Gastrocnemius medialis (tissue), 4 donors: Measurements from ENCODE around the gene YIF1A. TPM values are rescaled to one million over a fixed set of nuclear protein-coding genes. Genes with fewer than 3 reads are reported as not detected.

Experiments used
- ATAC-seq, 2 donors: fragments of 150-250 bp; one replicate each; pipeline ENCODE4 v1.9.1; 2016
- DNase-seq, 2 donors: peaks; one replicate each; pipeline ENCODE4 v3.0.0-alpha.2; 2019
- H3K27ac ChIP-seq, 4 donors: fragments of 200-600 bp; sonication (generic); 1 replicate in 1 of 4; 2 replicates in 3 of 4; pipeline ENCODE4 v1.5.1; 2016 to 2018; ENCODE audit warnings: mild to moderate bottlenecking in 2 of 4, moderate library complexity in 1 of 4
- H3K27me3 ChIP-seq, 3 donors: fragments of 200-600 bp; sonication (generic) in 2 of 3; 1 replicate in 1 of 3; 2 replicates in 2 of 3; pipeline versions ENCODE4 v1.5.1 to v1.6.0; 2016 to 2019; ENCODE audit warnings: mild to moderate bottlenecking in 1 of 3, moderate library complexity in 1 of 3
- H3K36me3 ChIP-seq, 2 donors: fragments of 200-600 bp; sonication (generic) in 1 of 2; one replicate each; pipeline ENCODE4 v1.5.1; 2017 to 2018
- H3K4me1 ChIP-seq, 2 donors: fragments of 200-600 bp; sonication (generic) in 1 of 2; one replicate each; pipeline ENCODE4 v1.5.1; 2016 to 2017; ENCODE audit warnings: mild to moderate bottlenecking in 2 of 2
- H3K4me3 ChIP-seq, 4 donors: fragments of 200-600 bp; sonication (generic) in 3 of 4; 1 replicate in 1 of 4; 2 replicates in 3 of 4; pipeline ENCODE4 v1.5.1; 2016 to 2019; ENCODE audit warnings: mild to moderate bottlenecking in 2 of 4
- H3K9me3 ChIP-seq, 3 donors: fragments of 200-600 bp; sonication (generic) in 2 of 3; 1 replicate in 1 of 3; 2 replicates in 2 of 3; pipeline ENCODE4 v1.5.1; 2016 to 2019
- CTCF ChIP-seq, 5 experiments: fragments of 450-650 bp in 3 of 5; fragments of 200-600 bp in 2 of 5; sonication (generic) in 2 of 5; IDR thresholded peaks in 4 of 5; conservative IDR thresholded peaks in 1 of 5; 1 replicate in 4 of 5; 2 replicates in 1 of 5; pipeline ENCODE4 v1.5.1; 2016 to 2019; ENCODE audit warnings: antibody characterized with exemption in 5 of 5, mild to moderate bottlenecking in 3 of 5, moderate library complexity in 3 of 5
- POLR2A ChIP-seq, 2 donors: fragments of 450-650 bp; IDR thresholded peaks; one replicate each; pipeline ENCODE4 v1.6.1; 2017; ENCODE audit warnings: antibody characterized with exemption in 2 of 2, mild to moderate bottlenecking in 2 of 2, moderate library complexity in 2 of 2
- in situ Hi-C, 4 donors: fragments of 200-750 bp; cut with MboI; loops; one replicate each; pipeline versions ENCODE4 v1.15.0 to v1.8.0; 2017; ENCODE audit warnings: low sequenced_read_pairs in 4 of 4
- intact Hi-C: fragments of 100-400 bp; cut with DNase I; formaldehyde crosslinking; loops from one replicate; pipeline ENCODE4 v1.15.1; 2023; ENCODE audit warnings: low total_unique reads
- total RNA-seq, 4 donors: library from RNA; depleted of rRNA; stranded (reverse); fragments of >200 nt; gene quantifications; one replicate each; pipeline versions ENCODE4 v1.1.0 to v1.2.3, GENCODE V29; 2016

The YIF1A gene
- total RNA-seq, 4 donors from 2014 or later = 106 to 137 (median 113) TPM

- Histone ChIP-seq H3K4me1 (peaks cover 3 to 8% of the 10 kb centered on the region in 2 donors), H3K4me3 (no peak overlapping the region), H3K27me3 (peaks cover 14 to 25% (median 21%) of the 10 kb centered on the region in 3 donors), H3K27ac (no peak overlapping the region), H3K36me3 (no peaks in the 10 kb centered on the region), H3K9me3 (no peaks in the 10 kb centered on the region)
- intact Hi-C loops (no loop called here), in situ Hi-C loops (no loop called here)
- no peak for DNase-seq
- ATAC-seq = no peak
- no peak for TF ChIP-seq POLR2A (IDR thresholded peaks at IDR 0.05)
- no peak for TF ChIP-seq CTCF (IDR thresholded peaks at IDR 0.05 in 4 of 5, conservative IDR thresholded peaks at IDR 0.05 in 1 of 5)
These were observed 6.0 kb upstream of the YIF1A start for GRCh38 chr11:66294626-66295620.

GRCh38 chr11:66293777-66294625, 5.1 kb upstream of the YIF1A start:
- intact Hi-C loops (no loop called here), in situ Hi-C loops (no loop called here)
- TF ChIP-seq POLR2A (IDR thresholded peaks at IDR 0.05) = no peak
- TF ChIP-seq CTCF (IDR thresholded peaks at IDR 0.05 in 4 of 5, conservative IDR thresholded peaks at IDR 0.05 in 1 of 5) = no peak
- Histone ChIP-seq H3K9me3 (no peaks in the 10 kb centered on the region), H3K27me3 (peaks cover 14 to 25% (median 21%) of the 10 kb centered on the region in 3 donors), H3K4me3 (no peak overlapping the region), H3K4me1 (peaks cover 7 to 14% of the 10 kb centered on the region in 2 donors), H3K27ac (no peak overlapping the region), H3K36me3 (no peaks in the 10 kb centered on the region)
- ATAC-seq (no peak), DNase-seq (no peak)

- H3K27me3 ChIP-seq = peaks cover 14 to 25% (median 21%) of the 10 kb centered on the region in 3 donors
- in situ Hi-C loops = no loop called here
- TF ChIP-seq POLR2A (IDR thresholded peaks at IDR 0.05) = no peak
- no peak for TF ChIP-seq CTCF (IDR thresholded peaks at IDR 0.05 in 4 of 5, conservative IDR thresholded peaks at IDR 0.05 in 1 of 5)
These were observed 4.4 kb upstream of the YIF1A start for GRCh38 chr11:66293352-66293751.

GRCh38 chr11:66292543-66293332, 3.8 kb upstream of the YIF1A start:
- H3K4me1 ChIP-seq = peaks cover 14 to 21% of the 10 kb centered on the region in 2 donors
- intact Hi-C loops = no loop called here
- no peak overlapping the region for H3K4me3 ChIP-seq
- H3K27ac ChIP-seq = no peak overlapping the region
- no peak for TF ChIP-seq CTCF (IDR thresholded peaks at IDR 0.05 in 4 of 5, conservative IDR thresholded peaks at IDR 0.05 in 1 of 5)
- TF ChIP-seq POLR2A (IDR thresholded peaks at IDR 0.05) = no peak
- in situ Hi-C loops = no loop called here
- peaks cover 14 to 25% (median 21%) of the 10 kb centered on the region in 3 donors for H3K27me3 ChIP-seq
- DNase-seq = no peak
- ATAC-seq = no peak
- no peaks in the 10 kb centered on the region for H3K9me3 ChIP-seq
- H3K36me3 ChIP-seq = no peaks in the 10 kb centered on the region

More at GRCh38 chr11:66293352-66293751, 4.4 kb upstream of the YIF1A start:
- Histone ChIP-seq H3K36me3 (no peaks in the 10 kb centered on the region), H3K9me3 (no peaks in the 10 kb centered on the region), H3K4me1 (peaks cover 8 to 15% of the 10 kb centered on the region in 2 donors), H3K27ac (no peak overlapping the region), H3K4me3 (no peak overlapping the region)
- intact Hi-C loops = no loop called here
- no peak for DNase-seq
- no peak for ATAC-seq
